Retinal pigment epithelial cell (primary cell): ENCODE data around the gene NKD2.
A peak's percentile ranks its signal among the peaks of the same experiment; 100 is the strongest.

Experiments
- DNase-seq: peaks from one replicate; pipeline ENCODE4 v3.0.0-alpha.2; 2010; ENCODE audit warnings: low read depth
- H3K4me3 ChIP-seq: 2 replicates; pipeline ENCODE4 v1.5.1; 2011; ENCODE audit warnings: mild to moderate bottlenecking, low read length, control low read depth, moderate library complexity
- CTCF ChIP-seq: conservative IDR thresholded peaks from 2 replicates; pipeline ENCODE4 v1.5.1; 2011; ENCODE audit warnings: low read depth, low read length, control low read depth, inconsistent platforms

Gene NKD2

GRCh38 chr5:1010641-1011046, 2.0 kb downstream of the NKD2 start:
- TF ChIP-seq CTCF: no peak
- no peak for DNase-seq
- H3K4me3 ChIP-seq: no peak overlapping the region

GRCh38 chr5:1011226-1011631, 2.6 kb downstream of the NKD2 start:
- TF ChIP-seq CTCF: peak; percentile 68
- no peak overlapping the region for H3K4me3 ChIP-seq
- DNase-seq: no peak

GRCh38 chr5:1011741-1012312, 3.2 kb downstream of the NKD2 start:
- H3K4me3 ChIP-seq: no peak overlapping the region
- no peak for DNase-seq
- TF ChIP-seq CTCF: no peak

GRCh38 chr5:1012313-1012841, 3.8 kb downstream of the NKD2 start:
- TF ChIP-seq CTCF: no peak

GRCh38 chr5:1012900-1013237, 4.3 kb downstream of the NKD2 start:
- no peak overlapping the region for H3K4me3 ChIP-seq
- no peak for TF ChIP-seq CTCF
- DNase-seq: no peak

More at GRCh38 chr5:1012313-1012841, 3.8 kb downstream of the NKD2 start:
- H3K4me3 ChIP-seq: no peak overlapping the region
- no peak for DNase-seq

GRCh38 chr5:1013238-1013947, 4.8 kb downstream of the NKD2 start:
- H3K4me3 ChIP-seq: no peak overlapping the region
- no peak for TF ChIP-seq CTCF
- no peak for DNase-seq

- no peak for DNase-seq
- TF ChIP-seq CTCF: no peak
- H3K4me3 ChIP-seq: no peak overlapping the region
Observed at GRCh38 chr5:1013948-1014301, 5.3 kb downstream of the NKD2 start.
